ENCODE data around the gene GNG10. TPM values are rescaled to one million over a fixed set of nuclear protein-coding genes. Genes with fewer than 3 reads are reported as not detected.

Gene GNG10
- total RNA-seq, 1 experiment from 2014 or later: 31.0 TPM

DNA sequence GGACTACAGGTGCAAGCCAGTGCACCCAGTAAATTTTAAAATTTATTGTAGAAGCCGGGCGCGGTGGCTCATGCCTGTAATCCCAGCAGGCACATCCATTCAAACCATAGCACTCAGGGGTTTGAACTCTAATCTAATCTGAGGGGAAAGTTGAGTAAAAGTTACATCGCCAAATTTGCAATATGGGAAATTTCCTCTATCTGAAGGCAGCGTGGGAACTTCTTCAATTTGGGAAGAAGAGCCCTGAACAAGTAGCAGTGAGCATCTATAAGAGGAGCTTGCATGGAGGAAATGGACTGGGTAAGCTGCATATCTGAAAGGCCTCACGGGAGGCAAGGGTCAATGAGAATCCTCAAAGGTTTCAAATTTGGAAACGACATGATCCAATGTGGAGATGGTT lies 33.0 kb upstream of the GNG10 start:
- H3K4me3 Mint-ChIP-seq: no peak overlapping the region
- H3K18ac ChIP-seq (ENCODE audit: insufficient read length, low read depth, low read length): no peak overlapping the region
- H4K91ac ChIP-seq (ENCODE audit: insufficient read length, low read depth, low read length): no peak overlapping the region
- no peaks in the 10 kb centered on the region; a peak in 1 of 5 replicates for H3K9me3 Mint-ChIP-seq
- no peaks in the 10 kb centered on the region; the same call in 1 of the 2 replicates for H3K4me1 ChIP-seq (ENCODE audit: insufficient read depth, low read length)
- no peaks in the 10 kb centered on the region for H4K20me1 ChIP-seq (ENCODE audit: control insufficient read depth, insufficient read depth, insufficient read length)
- WGBS (ENCODE audit: extremely low coverage, insufficient read length, low lambda C conversion rate): no CpG with 5 or more reads among the region's 7 CpGs
- peaks cover 5% of the 10 kb centered on the region for H3K23me2 ChIP-seq (ENCODE audit: insufficient read length, low read depth, low read length, poor library complexity, severe bottlenecking)
- H3K9ac ChIP-seq (ENCODE audit: extremely low read depth, insufficient read length, low read length): no peak overlapping the region
- H2BK5ac ChIP-seq (ENCODE audit: insufficient read length, low read length): no peak overlapping the region
- no peak overlapping the region for H3K27ac Mint-ChIP-seq
- no peaks in the 10 kb centered on the region for H3K9me3 ChIP-seq (ENCODE audit: control insufficient read depth, low read depth, low read length)
- no peak overlapping the region for H3K14ac ChIP-seq (ENCODE audit: insufficient read depth, low read length)
- H2BK120ac ChIP-seq (ENCODE audit: low read depth, low read length, poor library complexity, severe bottlenecking): no peak overlapping the region
- peaks cover 17% of the 10 kb centered on the region; the same call in 1 of the 2 replicates for H3K79me2 ChIP-seq (ENCODE audit: insufficient read depth, low read length)
- no peak overlapping the region for H3K23ac ChIP-seq (ENCODE audit: insufficient read length, low read depth, low read length)
- DNase-seq: no peak
- H3K27me3 ChIP-seq (ENCODE audit: insufficient read depth, low read length): peaks cover 3% of the 10 kb centered on the region; the same call in 1 of the 2 replicates
- no peaks in the 10 kb centered on the region for H3K27me3 Mint-ChIP-seq (ENCODE audit: low read depth)
- no peak overlapping the region for H3T11ph ChIP-seq (ENCODE audit: low read length)
- H4K5ac ChIP-seq (ENCODE audit: insufficient read length, low read depth, low read length): no peak overlapping the region
- no peaks in the 10 kb centered on the region for H3K79me1 ChIP-seq (ENCODE audit: insufficient read depth, low read depth, low read length, poor library complexity, severe bottlenecking)
- no peak overlapping the region for H3K56ac ChIP-seq (ENCODE audit: insufficient read length, low read depth, low read length)
- TF ChIP-seq, protein P1, sequence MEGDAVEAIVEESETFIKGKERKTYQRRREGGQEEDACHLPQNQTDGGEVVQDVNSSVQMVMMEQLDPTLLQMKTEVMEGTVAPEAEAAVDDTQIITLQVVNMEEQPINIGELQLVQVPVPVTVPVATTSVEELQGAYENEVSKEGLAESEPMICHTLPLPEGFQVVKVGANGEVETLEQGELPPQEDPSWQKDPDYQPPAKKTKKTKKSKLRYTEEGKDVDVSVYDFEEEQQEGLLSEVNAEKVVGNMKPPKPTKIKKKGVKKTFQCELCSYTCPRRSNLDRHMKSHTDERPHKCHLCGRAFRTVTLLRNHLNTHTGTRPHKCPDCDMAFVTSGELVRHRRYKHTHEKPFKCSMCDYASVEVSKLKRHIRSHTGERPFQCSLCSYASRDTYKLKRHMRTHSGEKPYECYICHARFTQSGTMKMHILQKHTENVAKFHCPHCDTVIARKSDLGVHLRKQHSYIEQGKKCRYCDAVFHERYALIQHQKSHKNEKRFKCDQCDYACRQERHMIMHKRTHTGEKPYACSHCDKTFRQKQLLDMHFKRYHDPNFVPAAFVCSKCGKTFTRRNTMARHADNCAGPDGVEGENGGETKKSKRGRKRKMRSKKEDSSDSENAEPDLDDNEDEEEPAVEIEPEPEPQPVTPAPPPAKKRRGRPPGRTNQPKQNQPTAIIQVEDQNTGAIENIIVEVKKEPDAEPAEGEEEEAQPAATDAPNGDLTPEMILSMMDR (conservative IDR thresholded peaks at IDR 0.05): no peak
- H3K4ac ChIP-seq (ENCODE audit: low read depth, low read length): no peak overlapping the region
- H2BK12ac ChIP-seq (ENCODE audit: insufficient read length, low read depth, low read length): no peak overlapping the region
- no peak overlapping the region for H3K4me2 ChIP-seq (ENCODE audit: insufficient read depth, insufficient read length, low read length)
- no peak overlapping the region for H2AK5ac ChIP-seq (ENCODE audit: insufficient read length, low read length)
- H3K4me1 Mint-ChIP-seq: peaks cover 28 to 31% of the 10 kb centered on the region in 2 experiments
- no peak overlapping the region for H2BK20ac ChIP-seq (ENCODE audit: low read depth, low read length, poor library complexity, severe bottlenecking)
- no peak overlapping the region for H3K27ac ChIP-seq (ENCODE audit: insufficient read length, low read depth, low read length)
- H3K36me3 Mint-ChIP-seq (ENCODE audit: insufficient read depth in 1 of 3, low read depth in 3 of 3): peaks cover 0 to 5% (median under 1%) of the 10 kb centered on the region in 3 experiments; a peak in 3 of 7 replicates
- H4K8ac ChIP-seq (replicated peaks; ENCODE audit: insufficient read length, low read depth, low read length): no peak overlapping the region
- H2BK15ac ChIP-seq (ENCODE audit: low read depth, low read length): no peak overlapping the region
- H2AFZ ChIP-seq (ENCODE audit: low read length): no peak overlapping the region
